NT2/D1 (cell line): Measurements from ENCODE around the gene CSF2RB.

Experiments used
- SUZ12 ChIP-seq: IDR thresholded peaks from 2 replicates; pipeline ENCODE4 v1.6.1; 2011; ENCODE audit not compliant: insufficient read length, insufficient read depth; ENCODE audit errors: extremely low read depth
- YY1 ChIP-seq: IDR thresholded peaks from 2 replicates; pipeline ENCODE4 v1.6.1; 2011; ENCODE audit not compliant: insufficient read length, insufficient read depth
- ZNF274 ChIP-seq: IDR thresholded peaks from 2 replicates; pipeline ENCODE4 v1.6.1; 2011; ENCODE audit warnings: mild to moderate bottlenecking, low read depth, low read length

DNA sequence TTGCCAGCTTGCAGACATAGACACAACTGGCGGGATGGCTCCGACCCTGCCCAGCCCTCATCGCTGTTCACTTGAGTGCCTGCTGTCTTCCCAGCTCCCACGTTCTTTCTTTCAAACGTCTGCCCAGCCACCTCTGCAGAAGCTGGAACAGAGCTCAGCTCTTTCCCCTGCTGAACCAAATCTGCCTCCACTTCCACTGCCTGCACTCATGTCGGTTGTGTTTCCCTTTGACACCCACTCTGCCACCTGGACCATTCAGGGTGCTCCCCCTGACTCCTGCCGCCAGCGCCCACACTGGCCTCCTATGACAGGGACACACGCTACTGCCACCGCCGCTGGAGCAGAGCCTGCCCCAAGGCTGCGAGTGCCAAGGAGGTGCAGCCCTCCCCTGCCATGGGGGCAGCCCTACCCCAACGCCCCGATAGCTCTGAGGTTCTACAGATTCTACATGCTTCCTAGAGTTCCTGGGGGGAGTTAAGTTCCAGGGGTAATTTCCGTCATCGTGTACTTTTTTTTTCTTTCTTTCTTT lies 67.9 kb downstream of the CSF2RB start:
- TF ChIP-seq YY1, result no peak
- TF ChIP-seq ZNF274, result no peak
- no peak for TF ChIP-seq SUZ12
